Ishikawa (cell line): ENCODE results near the gene PPP1R9B.

ENCODE experiments used
- EP300 ChIP-seq: IDR thresholded peaks from 2 replicates; pipeline ENCODE4 v1.6.1; 2012; ENCODE audit warnings: borderline replicate concordance
- RAD21 ChIP-seq: IDR thresholded peaks from 2 replicates; pipeline ENCODE4 v1.6.1; 2012; ENCODE audit warnings: low read depth
- TCF12 ChIP-seq: IDR thresholded peaks from 2 replicates; pipeline ENCODE4 v1.6.1; 2012; ENCODE audit warnings: low read depth
- TEAD4 ChIP-seq: IDR thresholded peaks from 2 replicates; pipeline ENCODE4 v1.6.1; 2012
- ZBTB7A ChIP-seq: IDR thresholded peaks from 2 replicates; pipeline ENCODE4 v1.6.1; 2012; ENCODE audit warnings: low read depth

DNA sequence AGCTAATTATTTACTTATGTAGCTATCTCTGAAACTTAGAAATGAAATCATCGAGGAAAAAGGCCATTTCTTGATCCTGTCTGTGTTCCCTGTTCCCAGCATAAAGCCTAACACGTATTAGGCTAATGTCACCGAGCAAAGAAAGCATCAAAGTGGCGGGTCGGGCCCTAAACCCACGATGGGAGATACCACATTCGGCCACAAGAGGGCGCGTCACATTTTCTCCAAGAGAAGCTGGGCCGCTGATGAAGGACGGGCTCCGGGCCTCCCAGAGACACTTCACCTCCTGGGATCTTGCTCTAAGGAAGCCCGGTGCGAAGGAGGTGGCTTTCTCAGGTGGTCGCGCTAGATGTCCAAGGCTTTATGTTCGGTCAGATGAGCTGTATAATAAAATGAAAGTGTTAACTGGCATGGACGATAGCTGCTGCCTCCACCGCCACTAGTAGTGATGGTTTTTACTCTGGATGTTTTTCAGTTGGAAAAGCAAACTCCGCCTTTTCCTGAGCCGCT is 56.2 kb downstream of the PPP1R9B start:
- no peak for TF ChIP-seq TCF12
- TF ChIP-seq RAD21: peak; percentile 64
- TF ChIP-seq TEAD4: no peak
- no peak for TF ChIP-seq ZBTB7A
- no peak for TF ChIP-seq EP300
